H54 (cell line): ENCODE data around the gene ACLY.
"Not testable (repeated sequence)": the region's sequence is repeated elsewhere in the genome, so short reads cannot be mapped to it uniquely, and the experiment has no call there.

ENCODE experiments used
- DNase-seq: peaks from one replicate; pipeline ENCODE4 v3.0.0; 2011; ENCODE audit warnings: low spot score, mixed read lengths; ENCODE audit not compliant: insufficient read length
- FAIRE-seq: peaks from 3 replicates; lab custom pipeline; 2011; peaks lifted over from hg19 to GRCh38; lab: Jason Lieb, UNC
- POLR2A ChIP-seq: IDR thresholded peaks from 2 replicates; pipeline ENCODE4 v1.6.1; 2011; ENCODE audit warnings: low read depth, mild to moderate bottlenecking, low read length

ACLY gene

GRCh38 chr17:41835214-41835799 is 83.4 kb downstream of the ACLY start:
- DNase-seq (no peak), FAIRE-seq (no peak)
- no peak for TF ChIP-seq POLR2A

- FAIRE-seq, DNase-seq: not testable (repeated sequence)
Measured at GRCh38 chr17:41829961-41830360, 88.8 kb downstream of the ACLY start.

- no peak for FAIRE-seq
- TF ChIP-seq POLR2A = no peak
Measured at GRCh38 chr17:41825175-41825845, 93.4 kb downstream of the ACLY start.

GRCh38 chr17:41824086-41824485 is 94.7 kb downstream of the ACLY start:
- no peak for TF ChIP-seq POLR2A
- no peak for FAIRE-seq
- no peak for DNase-seq

More at GRCh38 chr17:41825175-41825845, 93.4 kb downstream of the ACLY start:
- no peak for DNase-seq

GRCh38 chr17:41823580-41823979 is 95.2 kb downstream of the ACLY start:
- no peak for FAIRE-seq
- DNase-seq = no peak
- TF ChIP-seq POLR2A = no peak

- no peak for FAIRE-seq
- no peak for TF ChIP-seq POLR2A
- DNase-seq = no peak
Measured at GRCh38 chr17:41823141-41823524, 95.6 kb downstream of the ACLY start.

GRCh38 chr17:41822216-41823140 is 96.3 kb downstream of the ACLY start:
- no peak for TF ChIP-seq POLR2A
- FAIRE-seq (no peak), DNase-seq (no peak)

- FAIRE-seq (no peak), DNase-seq (no peak)
- no peak for TF ChIP-seq POLR2A
Measured at GRCh38 chr17:41821776-41822175, 97.0 kb downstream of the ACLY start.

- no peak for FAIRE-seq
- no peak for TF ChIP-seq POLR2A
- no peak for DNase-seq
Measured at GRCh38 chr17:41818024-41818423, 100.7 kb downstream of the ACLY start.
